AG10803 (cell line): ENCODE results near the gene PAWR.

Source experiments
- DNase-seq: peaks from one replicate; pipeline ENCODE4 v3.0.0; 2010; ENCODE audit warnings: low read depth
- H3K4me3 ChIP-seq: 2 replicates; pipeline ENCODE4 v1.5.1; 2011; ENCODE audit warnings: mild to moderate bottlenecking, low read length, control low read depth
- TF ChIP-seq, protein P1 (sequence below): conservative IDR thresholded peaks from 2 replicates; pipeline ENCODE4 v1.5.1; 2011; ENCODE audit warnings: mild to moderate bottlenecking, low read length, control low read depth, inconsistent platforms

The PAWR gene

DNA sequence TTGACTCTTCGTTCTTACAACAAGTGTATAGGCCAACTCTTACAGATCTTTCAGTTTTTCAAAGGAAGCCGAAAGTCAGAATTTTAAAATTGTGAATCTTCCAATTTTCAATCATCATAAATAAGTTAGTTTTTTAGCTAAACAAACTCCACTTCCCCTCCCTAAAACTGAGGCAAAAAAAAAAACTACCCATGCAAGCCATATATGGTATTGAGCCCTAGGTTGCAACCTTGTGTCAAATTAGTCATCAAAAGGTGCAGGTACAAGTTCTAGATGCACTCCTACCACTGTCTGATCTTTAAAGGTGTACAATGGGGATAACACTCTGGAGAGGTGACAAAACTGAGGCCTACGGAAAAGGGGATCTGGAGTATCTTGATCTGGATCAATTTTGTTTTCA lies 97.9 kb downstream of the PAWR start:
- no peak overlapping the region for H3K4me3 ChIP-seq
- no peak for DNase-seq
- TF ChIP-seq, protein P1, sequence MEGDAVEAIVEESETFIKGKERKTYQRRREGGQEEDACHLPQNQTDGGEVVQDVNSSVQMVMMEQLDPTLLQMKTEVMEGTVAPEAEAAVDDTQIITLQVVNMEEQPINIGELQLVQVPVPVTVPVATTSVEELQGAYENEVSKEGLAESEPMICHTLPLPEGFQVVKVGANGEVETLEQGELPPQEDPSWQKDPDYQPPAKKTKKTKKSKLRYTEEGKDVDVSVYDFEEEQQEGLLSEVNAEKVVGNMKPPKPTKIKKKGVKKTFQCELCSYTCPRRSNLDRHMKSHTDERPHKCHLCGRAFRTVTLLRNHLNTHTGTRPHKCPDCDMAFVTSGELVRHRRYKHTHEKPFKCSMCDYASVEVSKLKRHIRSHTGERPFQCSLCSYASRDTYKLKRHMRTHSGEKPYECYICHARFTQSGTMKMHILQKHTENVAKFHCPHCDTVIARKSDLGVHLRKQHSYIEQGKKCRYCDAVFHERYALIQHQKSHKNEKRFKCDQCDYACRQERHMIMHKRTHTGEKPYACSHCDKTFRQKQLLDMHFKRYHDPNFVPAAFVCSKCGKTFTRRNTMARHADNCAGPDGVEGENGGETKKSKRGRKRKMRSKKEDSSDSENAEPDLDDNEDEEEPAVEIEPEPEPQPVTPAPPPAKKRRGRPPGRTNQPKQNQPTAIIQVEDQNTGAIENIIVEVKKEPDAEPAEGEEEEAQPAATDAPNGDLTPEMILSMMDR = no peak

DNA sequence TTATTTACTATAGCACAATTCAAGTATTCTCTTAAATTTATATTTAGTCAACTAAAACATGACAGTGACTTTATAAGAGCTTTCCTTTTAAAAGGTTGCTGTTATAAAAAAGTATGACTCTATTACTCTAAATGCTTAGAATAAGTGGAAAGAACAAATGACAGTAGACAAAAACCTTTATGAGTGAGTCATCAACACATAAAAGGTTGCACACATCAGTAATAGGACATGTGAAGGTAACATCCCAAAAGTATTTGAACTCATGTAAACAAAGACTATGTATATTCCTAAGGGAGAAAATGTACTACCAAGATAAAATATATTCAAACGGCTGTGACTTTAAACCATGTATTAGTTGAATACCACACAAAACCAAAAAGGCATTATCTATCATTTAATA lies 98.8 kb downstream of the PAWR start:
- no peak for DNase-seq
- no peak overlapping the region for H3K4me3 ChIP-seq
- TF ChIP-seq, protein P1 = no peak

DNA sequence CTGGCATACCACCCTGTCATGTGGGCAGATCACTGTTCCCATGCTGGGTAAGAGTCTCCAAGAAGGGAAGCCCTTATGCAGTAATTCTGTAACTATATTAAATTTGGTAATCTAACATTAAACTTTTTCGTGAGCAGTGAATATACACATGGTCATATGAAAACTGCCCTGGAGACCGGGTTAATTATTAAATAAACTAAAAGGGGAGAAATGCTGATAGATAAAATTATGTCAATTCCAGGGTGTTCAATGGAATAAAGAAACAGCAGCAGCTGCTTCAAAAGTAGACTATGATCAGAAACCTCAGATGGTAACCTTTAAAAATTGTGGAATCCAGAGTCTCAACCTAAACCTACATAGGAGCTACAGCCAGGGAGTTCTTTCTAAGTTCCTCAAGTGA lies 100.0 kb downstream of the PAWR start:
- TF ChIP-seq, protein P1 = no peak
- no peak for DNase-seq
- H3K4me3 ChIP-seq = no peak overlapping the region

DNA sequence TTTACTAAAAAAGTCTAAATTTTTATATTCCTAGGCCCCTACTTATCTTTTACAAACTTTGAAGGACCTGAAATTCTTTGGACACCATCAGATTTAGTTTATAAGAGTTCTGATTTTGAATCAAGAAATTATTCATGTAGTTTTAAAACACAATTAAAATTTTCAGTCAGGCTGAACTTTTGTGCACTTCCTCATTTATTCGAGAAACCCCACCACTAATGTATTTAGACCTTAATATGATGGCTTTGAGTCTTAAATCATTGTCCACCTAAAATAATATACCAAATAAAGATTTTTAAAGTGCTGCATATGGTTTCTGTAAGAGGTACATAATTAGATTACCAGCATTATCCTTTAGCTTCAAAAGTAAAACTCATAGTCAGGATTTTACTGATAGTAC lies 103.4 kb downstream of the PAWR start:
- TF ChIP-seq, protein P1 = no peak
- H3K4me3 ChIP-seq = no peak overlapping the region
- DNase-seq = no peak

DNA sequence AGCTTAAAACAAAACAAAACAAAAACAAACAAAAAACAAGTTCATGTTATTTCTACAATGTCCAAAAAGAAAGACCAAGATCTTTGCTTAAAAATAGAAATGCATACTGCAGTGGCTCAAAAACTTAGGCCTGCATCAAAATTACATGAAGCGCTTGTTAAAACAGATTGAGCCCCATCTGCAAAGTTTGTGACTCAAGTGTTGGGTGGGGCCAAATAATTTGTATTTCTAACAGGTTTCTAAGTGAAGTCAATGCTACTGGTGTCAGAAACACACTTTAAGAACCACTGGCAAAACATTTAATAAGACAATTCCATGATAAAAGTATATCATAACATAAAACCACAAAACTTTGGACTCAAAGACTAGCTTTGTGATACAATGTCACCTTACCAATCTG lies 105.6 kb downstream of the PAWR start:
- H3K4me3 ChIP-seq = no peak overlapping the region
- TF ChIP-seq, protein P1 = no peak
- no peak for DNase-seq

DNA sequence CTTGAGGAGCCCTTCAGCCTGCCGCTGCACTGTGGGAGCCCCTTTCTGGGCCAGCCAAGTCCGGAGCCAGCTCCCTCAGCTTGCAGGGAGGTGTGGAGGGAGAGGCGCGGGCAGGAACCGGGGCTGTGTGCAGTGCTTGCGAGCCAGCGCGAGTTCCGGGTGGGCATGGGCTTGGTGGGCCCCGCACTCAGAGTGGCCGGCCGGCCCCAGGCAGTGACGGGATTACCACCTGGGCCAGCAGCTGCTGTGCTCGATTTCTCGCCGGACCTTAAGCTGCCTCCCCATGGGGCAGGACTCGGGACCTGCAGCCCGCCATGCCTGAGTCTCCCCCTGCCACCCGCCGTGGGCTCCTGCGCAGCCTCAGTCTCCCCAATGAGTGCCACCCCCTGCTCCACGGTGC lies 116.9 kb downstream of the PAWR start:
- TF ChIP-seq, protein P1 = no peak
- DNase-seq = no peak
- no peak overlapping the region for H3K4me3 ChIP-seq

DNA sequence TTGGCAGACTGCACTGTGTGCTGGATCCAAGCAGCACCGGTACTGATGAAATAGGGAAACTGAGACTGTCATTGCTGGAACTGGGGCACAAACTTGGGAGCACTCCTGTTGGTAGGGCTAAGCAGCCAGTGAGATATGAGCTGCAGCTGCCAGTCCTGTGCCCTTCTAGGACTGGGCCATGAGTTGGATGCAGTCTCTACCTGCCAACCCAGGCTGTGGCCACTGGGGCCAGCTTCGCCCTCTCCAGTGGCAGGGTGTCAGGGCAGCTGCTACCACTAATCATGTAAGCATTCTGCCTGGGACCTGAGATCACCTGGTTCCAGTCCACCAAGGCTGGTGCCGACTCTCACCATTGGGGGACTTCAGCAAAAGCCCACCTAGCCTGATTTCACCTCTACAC lies 121.1 kb downstream of the PAWR start:
- DNase-seq = no peak
- TF ChIP-seq, protein P1 = no peak
- H3K4me3 ChIP-seq = no peak overlapping the region
